Karpas-422 (cell line): Measurements from ENCODE around the gene GDF11. TPM values are rescaled to one million over a fixed set of nuclear protein-coding genes. Genes with fewer than 3 reads are reported as not detected.

Experiments
- DNase-seq: peaks from one replicate; pipeline ENCODE4 v3.0.0-alpha.2; 2015
- H2AFZ ChIP-seq: fragments of 200-600 bp; sonication (generic); 2 replicates; pipeline ENCODE4 v1.6.1; 2014; ENCODE audit warnings: antibody characterized with exemption, low read length, mixed read lengths
- H3K27ac ChIP-seq: fragments of 200-600 bp; sonication (generic); 2 replicates; pipeline ENCODE4 v1.5.1; 2014; ENCODE audit warnings: mild to moderate bottlenecking, low read length, moderate library complexity
- H3K27me3 ChIP-seq: fragments of 200-600 bp; sonication (generic); 2 replicates; pipeline ENCODE4 v1.6.1; 2014; ENCODE audit warnings: low read length, mixed read lengths
- H3K36me3 ChIP-seq: fragments of 200-600 bp; sonication (generic); 2 replicates; pipeline ENCODE4 v1.6.1; 2014; ENCODE audit warnings: low read length, mixed read lengths; ENCODE audit not compliant: insufficient read depth
- H3K4me1 ChIP-seq: fragments of 200-600 bp; sonication (generic); 2 replicates; pipeline ENCODE4 v1.6.1; 2014; ENCODE audit warnings: mild to moderate bottlenecking, low read length, mixed read lengths
- H3K4me2 ChIP-seq: fragments of 200-600 bp; sonication (generic); 2 replicates; pipeline ENCODE4 v1.6.1; 2014; ENCODE audit warnings: low read length, low read depth, mild to moderate bottlenecking; ENCODE audit not compliant: poor library complexity, severe bottlenecking
- H3K4me3 ChIP-seq: fragments of 200-600 bp; sonication (generic); 2 replicates; pipeline ENCODE4 v1.5.1; 2014; ENCODE audit warnings: mild to moderate bottlenecking, antibody characterized with exemption, low read length, mixed read lengths
- H3K79me2 ChIP-seq: fragments of 200-600 bp; sonication (generic); 2 replicates; pipeline ENCODE4 v1.6.1; 2014; ENCODE audit warnings: mild to moderate bottlenecking, low read length, mixed read lengths
- H3K9ac ChIP-seq: fragments of 200-600 bp; sonication (generic); 2 replicates; pipeline ENCODE4 v1.6.0; 2014; ENCODE audit warnings: low read length
- H3K9me2 ChIP-seq: fragments of 200-600 bp; sonication (generic), shearing (Covaris generic); replicated peaks from 2 replicates; pipeline ENCODE4 v1.6.0; 2014; ENCODE audit warnings: mild to moderate bottlenecking, low read length, moderate library complexity; ENCODE audit not compliant: insufficient read depth
- H3K9me3 ChIP-seq: fragments of 300-700, 200-600 bp; sonication (generic); 2 replicates; pipeline ENCODE4 v1.6.1; 2014; ENCODE audit warnings: low read length, mixed read lengths
- H4K20me1 ChIP-seq: fragments of 200-600 bp; sonication (generic); 2 replicates; pipeline ENCODE4 v1.6.1; 2014; ENCODE audit warnings: mild to moderate bottlenecking, antibody characterized with exemption, low read length, low read depth; ENCODE audit not compliant: insufficient read depth
- total RNA-seq: library from RNA; depleted of rRNA; stranded (reverse); fragments of >200 nt; shearing (Covaris generic); gene quantifications from 2 replicates; pipeline ENCODE4 v1.2.3, GENCODE V29; 2014; ENCODE audit warnings: low replicate concordance

Gene GDF11
- total RNA-seq, 1 experiment from 2014 or later = 2.9 TPM

DNA sequence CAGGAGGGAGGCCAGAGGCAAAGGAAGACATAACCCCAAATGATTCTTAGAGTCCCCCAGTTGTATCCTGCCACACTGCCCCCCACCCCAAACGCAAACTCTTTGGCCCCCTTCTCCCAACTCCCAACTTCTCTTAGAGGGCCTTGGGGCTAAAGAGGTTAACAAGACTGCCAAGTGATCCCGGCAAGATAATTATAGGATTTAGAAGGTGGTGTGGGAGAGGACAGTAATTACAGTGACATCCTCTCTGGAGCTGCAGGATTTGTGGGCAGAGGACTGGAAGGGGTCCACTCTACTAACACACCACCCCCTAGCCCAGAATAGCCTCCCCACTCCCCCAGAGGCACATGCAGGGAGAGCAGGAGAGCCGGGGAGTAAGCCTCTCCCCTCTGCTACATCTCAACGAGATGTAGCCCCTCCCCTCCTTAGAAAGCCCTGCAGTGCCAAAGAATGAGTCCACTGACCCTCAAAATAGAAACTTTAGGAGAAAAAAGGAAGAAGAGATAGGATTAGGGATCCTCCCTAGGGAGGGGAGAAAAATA is 5.3 kb upstream of the GDF11 start:
- H3K36me3 ChIP-seq = no peaks in the 10 kb centered on the region
- H3K9ac ChIP-seq = peak overlapping the region; percentile 78
- H2AFZ ChIP-seq = peak overlapping the region; percentile 97
- H3K4me3 ChIP-seq = peak overlapping the region; percentile 85
- peaks cover 27% of the 10 kb centered on the region for H3K4me1 ChIP-seq
- H3K27me3 ChIP-seq = no peaks in the 10 kb centered on the region
- DNase-seq = no peak
- peak overlapping the region; percentile 86 for H3K27ac ChIP-seq
- H3K9me2 ChIP-seq = no peaks in the 10 kb centered on the region
- no peaks in the 10 kb centered on the region for H4K20me1 ChIP-seq
- no peaks in the 10 kb centered on the region for H3K9me3 ChIP-seq
- peak overlapping the region; percentile 99 for H3K4me2 ChIP-seq
- H3K79me2 ChIP-seq = no peaks in the 10 kb centered on the region

GRCh38 chr12:55738123-55739024 is 4.5 kb upstream of the GDF11 start:
- Histone ChIP-seq H3K9me2 (no peaks in the 10 kb centered on the region), H3K4me2 (peak overlapping the region; percentile 99), H3K27me3 (no peaks in the 10 kb centered on the region), H3K9ac (peak overlapping the region; percentile 78), H4K20me1 (no peaks in the 10 kb centered on the region), H3K9me3 (no peaks in the 10 kb centered on the region), H3K4me1 (peaks cover 23% of the 10 kb centered on the region), H3K79me2 (no peaks in the 10 kb centered on the region), H2AFZ (peak overlapping the region; percentile 97), H3K36me3 (no peaks in the 10 kb centered on the region), H3K27ac (peak overlapping the region; percentile 86), H3K4me3 (peak overlapping the region; percentile 85)
- DNase-seq = peak; percentile 98

DNA sequence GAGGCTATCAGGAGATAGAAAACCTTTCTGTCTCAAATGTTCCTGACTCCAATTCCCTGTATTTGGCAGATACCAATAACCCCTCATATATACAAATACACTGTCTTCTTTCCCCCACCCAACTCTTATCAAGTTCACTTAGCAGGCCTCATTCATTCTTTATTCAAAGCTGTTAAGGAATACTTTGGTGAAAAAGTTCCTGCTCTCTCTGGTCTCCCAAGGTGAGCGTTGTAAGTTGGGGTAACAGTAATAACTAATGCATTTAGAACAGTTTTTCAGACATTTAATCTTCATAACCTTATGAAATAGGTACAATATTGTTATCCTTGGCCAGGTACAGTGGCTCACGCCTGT is 3.9 kb upstream of the GDF11 start:
- H4K20me1 ChIP-seq = peaks cover 1% of the 10 kb centered on the region
- no peaks in the 10 kb centered on the region for H3K36me3 ChIP-seq
- no peaks in the 10 kb centered on the region for H3K9me3 ChIP-seq
- H3K9me2 ChIP-seq = no peaks in the 10 kb centered on the region
- no peak overlapping the region for H3K9ac ChIP-seq
- peaks cover 28% of the 10 kb centered on the region for H3K4me1 ChIP-seq
- no peaks in the 10 kb centered on the region for H3K27me3 ChIP-seq
- peaks cover 1% of the 10 kb centered on the region for H3K79me2 ChIP-seq
- H3K27ac ChIP-seq = no peak overlapping the region
- H3K4me2 ChIP-seq = peak overlapping the region; percentile 99
- no peak overlapping the region for H2AFZ ChIP-seq
- H3K4me3 ChIP-seq = peak overlapping the region; percentile 85
- no peak for DNase-seq

DNA sequence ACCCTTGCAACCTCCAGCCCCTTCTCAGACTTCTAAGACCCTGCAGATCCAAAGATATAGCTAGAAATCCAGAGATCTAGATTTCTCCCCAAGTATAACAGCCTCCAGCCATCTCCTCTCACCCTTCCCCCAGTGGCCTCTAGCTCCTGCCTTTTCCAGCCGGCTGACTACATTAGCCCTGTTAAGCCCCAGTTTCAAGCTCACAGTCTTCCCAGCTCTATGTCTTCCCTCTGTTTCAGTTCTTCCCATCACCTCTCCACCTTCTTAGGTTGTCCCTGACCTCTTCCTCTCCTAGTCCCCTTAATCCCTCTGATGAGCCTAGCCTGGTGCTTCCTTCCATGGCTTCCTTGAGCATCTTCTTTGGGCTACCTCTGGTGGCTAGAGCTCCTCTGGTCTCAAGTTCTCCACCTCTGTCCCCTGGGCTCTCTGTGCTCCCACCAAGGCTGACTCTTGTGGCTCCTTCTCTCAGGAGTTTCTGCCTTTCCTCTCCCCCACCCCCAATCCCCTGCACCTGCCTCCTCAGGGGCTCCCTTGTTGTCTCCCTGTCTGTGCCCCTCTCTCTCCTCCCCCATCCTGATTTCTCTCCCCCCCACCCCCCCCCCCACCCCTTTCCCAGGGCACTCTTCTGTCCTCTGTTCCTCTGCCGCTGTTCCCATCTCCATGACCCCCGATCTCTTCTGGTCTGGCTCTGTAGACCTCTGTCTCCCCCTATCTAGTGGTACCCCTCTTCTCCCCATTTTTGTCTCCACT is 816 bp upstream of the GDF11 start:
- Histone ChIP-seq H3K27ac (no peak overlapping the region), H3K4me1 (peaks cover 56% of the 10 kb centered on the region), H3K79me2 (peaks cover 9% of the 10 kb centered on the region), H3K9ac (peak overlapping the region; percentile 65), H3K27me3 (no peaks in the 10 kb centered on the region), H3K9me2 (no peaks in the 10 kb centered on the region), H4K20me1 (peaks cover 14% of the 10 kb centered on the region), H3K9me3 (no peaks in the 10 kb centered on the region), H3K4me3 (peak overlapping the region; percentile 63; the same call in 1 of the 2 replicates), H3K4me2 (peak overlapping the region; percentile 81), H2AFZ (peak overlapping the region; percentile 54; the same call in 1 of the 2 replicates), H3K36me3 (no peaks in the 10 kb centered on the region)
- no peak for DNase-seq

DNA sequence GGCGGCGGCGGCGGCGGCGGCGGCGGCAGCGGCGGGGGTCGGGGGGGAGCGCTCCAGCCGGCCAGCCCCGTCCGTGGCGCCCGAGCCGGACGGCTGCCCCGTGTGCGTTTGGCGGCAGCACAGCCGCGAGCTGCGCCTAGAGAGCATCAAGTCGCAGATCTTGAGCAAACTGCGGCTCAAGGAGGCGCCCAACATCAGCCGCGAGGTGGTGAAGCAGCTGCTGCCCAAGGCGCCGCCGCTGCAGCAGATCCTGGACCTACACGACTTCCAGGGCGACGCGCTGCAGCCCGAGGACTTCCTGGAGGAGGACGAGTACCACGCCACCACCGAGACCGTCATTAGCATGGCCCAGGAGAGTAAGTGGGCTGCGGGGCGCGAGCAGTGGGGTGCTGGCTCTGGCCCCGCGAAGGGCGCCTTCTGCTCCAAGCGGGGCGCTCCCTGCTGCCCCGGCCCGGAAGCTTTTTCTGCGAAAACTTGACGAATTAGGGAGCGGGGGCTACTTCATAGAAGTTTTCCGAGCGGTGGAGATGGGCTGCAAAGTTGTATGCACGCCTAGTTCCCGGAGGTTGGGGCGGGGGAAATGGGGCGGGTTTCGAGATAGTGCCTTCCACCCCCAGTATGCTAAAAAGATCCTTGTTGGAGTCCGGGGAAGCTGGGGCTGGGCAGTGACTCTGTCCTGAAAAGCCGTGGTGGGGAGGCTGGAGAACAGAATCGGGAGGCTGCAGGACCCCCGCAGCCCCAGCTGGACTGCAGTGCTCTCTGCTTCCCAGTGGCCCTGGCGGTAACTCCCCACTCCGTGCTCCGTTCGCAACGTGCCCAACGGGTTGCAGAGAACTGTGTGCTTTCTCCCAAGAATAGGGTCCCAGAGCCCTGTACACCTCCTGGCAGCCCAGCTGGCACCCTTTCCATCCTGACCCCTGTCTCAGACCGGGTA is 751 bp downstream of the GDF11 start:
- Histone ChIP-seq H3K4me3 (peak overlapping the region; percentile 86), H3K9ac (peak overlapping the region; percentile 77), H3K9me2 (no peaks in the 10 kb centered on the region), H3K27me3 (no peaks in the 10 kb centered on the region), H3K4me2 (peak overlapping the region; percentile 98), H2AFZ (0 out of 2 replicates have a peak overlapping the region, but pooled peaks have one; percentile 35), H3K36me3 (no peaks in the 10 kb centered on the region), H3K27ac (no peak overlapping the region), H3K4me1 (peaks cover 54% of the 10 kb centered on the region), H3K79me2 (peaks cover 9% of the 10 kb centered on the region), H3K9me3 (no peaks in the 10 kb centered on the region), H4K20me1 (peaks cover 14% of the 10 kb centered on the region)
- DNase-seq = peak; percentile 85

GRCh38 chr12:55744340-55745030 is 1.6 kb downstream of the GDF11 start:
- Histone ChIP-seq H3K9me2 (no peaks in the 10 kb centered on the region), H3K4me3 (peak overlapping the region; percentile 86), H3K9me3 (no peaks in the 10 kb centered on the region), H3K79me2 (peaks cover 9% of the 10 kb centered on the region), H4K20me1 (peaks cover 14% of the 10 kb centered on the region), H3K4me1 (peaks cover 51% of the 10 kb centered on the region), H3K27ac (peak overlapping the region; percentile 45), H3K27me3 (no peaks in the 10 kb centered on the region), H2AFZ (no peak overlapping the region), H3K4me2 (peak overlapping the region; percentile 98), H3K9ac (peak overlapping the region; percentile 77), H3K36me3 (no peaks in the 10 kb centered on the region)
- DNase-seq = no peak
